Fibroblast of gingiva (primary cell): Measurements from ENCODE around the gene ANKRD10.

Experiments used
- DNase-seq: peaks from one replicate; pipeline ENCODE4 v3.0.0-alpha.2; 2011; ENCODE audit warnings: low read depth

ANKRD10 gene

DNA sequence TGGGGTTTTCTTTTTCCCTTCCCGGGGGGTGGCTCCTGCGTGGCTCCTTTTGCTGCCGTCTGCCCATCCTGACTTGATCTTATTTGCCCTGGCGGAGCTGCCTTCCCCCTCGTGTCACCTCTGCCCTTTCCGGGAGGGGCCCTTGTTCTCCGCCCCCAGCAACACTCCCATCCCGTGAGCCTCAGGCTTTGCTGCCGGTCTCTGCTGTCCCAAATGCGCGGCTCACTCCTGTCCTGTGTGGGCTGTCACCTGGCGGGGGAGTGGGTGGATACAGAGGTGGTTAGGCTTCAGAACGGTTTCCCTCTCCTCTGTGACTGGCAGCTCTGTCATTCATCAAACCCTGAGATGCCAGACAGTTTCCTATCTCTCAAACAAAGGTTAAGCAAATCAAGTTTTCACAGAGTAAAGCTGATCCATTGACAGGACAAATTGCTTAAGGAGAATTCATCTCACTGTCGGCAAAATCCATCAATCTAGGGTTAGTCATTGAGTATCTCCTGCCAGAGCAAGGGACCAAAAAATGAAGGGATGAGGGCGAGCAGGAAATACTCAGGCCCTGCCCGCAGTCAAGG is 84.0 kb downstream of the ANKRD10 start:
- DNase-seq, result no peak

DNA sequence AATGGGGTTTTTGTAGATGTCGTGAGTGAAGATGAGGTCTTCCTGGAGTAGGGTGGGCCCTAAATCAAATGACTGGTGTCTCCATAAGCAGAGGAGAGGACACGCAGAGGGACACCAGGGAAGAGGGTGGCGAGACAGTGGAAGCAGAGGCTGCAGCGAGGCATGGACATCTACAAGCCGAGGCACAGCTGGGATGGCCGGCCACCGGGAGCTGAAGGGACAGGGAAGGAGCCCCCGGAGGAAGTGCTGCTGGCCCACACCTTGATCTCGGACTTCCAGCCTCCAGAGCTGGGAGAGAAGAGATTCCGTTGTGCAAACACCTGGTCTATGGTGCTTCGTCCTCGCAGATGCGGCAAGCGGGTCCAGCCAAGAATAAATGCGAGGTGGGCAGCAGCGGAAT is 84.5 kb downstream of the ANKRD10 start:
- no peak for DNase-seq

DNA sequence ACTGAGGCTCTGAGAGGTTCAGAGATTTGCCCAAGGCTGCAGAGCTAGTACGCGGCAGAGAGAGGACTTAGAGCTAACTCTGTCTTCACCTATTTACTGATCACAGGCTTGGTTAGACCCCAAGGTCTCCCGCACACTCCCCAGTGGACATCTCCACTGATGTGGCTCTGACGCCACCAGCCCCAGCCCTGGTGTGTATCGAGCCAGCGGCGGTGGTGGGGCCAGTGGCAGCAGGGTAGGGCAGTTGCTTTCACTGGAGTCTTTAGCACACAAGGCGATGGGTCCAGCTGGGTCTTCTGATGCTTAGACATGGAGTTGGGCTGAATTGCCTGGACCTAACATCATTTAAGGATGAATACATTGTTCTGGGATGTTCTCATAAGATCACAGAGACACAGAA is 85.4 kb downstream of the ANKRD10 start:
- no peak for DNase-seq

DNA sequence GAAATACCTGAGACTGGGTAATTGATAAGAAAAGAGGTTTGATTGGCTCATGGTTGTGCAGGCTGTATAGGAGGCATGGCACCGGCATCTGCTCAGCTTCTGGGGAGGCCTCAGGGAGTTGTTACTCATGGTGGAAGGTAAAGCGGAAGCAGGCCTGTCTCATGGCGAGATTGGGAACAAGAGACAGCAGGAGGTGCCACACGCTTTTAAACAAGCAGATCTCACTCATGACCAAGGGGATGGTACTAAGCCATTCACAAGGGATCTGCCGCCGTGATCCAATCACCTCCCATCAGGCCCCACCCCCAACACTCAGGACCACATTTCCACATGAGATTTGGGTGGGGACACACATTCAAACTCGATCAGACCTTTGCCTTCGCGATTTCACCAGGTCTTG is 86.2 kb downstream of the ANKRD10 start:
- no peak for DNase-seq
